ENCODE data around the gene CNTD1. TPM values are rescaled to one million over a fixed set of nuclear protein-coding genes. Genes with fewer than 3 reads are reported as not detected.

Gene CNTD1
- total RNA-seq, 3 donors from 2014 or later (not counting 1 experiment from before 2014, with no cell fraction given), result not detected

- H3K4me1 ChIP-seq (ENCODE audit: control insufficient read depth, insufficient read depth, low read length), result peaks cover 19% of the 10 kb centered on the region
- Mint-ChIP-seq H3K4me3 (no peak overlapping the region), H3K36me3 (no peaks in the 10 kb centered on the region), H3K27me3 (ENCODE audit: low read depth in 2 of 2) (peaks cover 0 to 3% of the 10 kb centered on the region in 2 donors), H3K27ac (no peak overlapping the region), H3K9me3 (no peaks in the 10 kb centered on the region), H3K4me1 (peaks cover 18 to 37% of the 10 kb centered on the region in 2 donors)
- ATAC-seq (no peak), DNase-seq (no peak)
- no peak for TF ChIP-seq CTCF (IDR thresholded peaks at IDR 0.05)
- no peak overlapping the region for H3K27ac ChIP-seq (ENCODE audit: low read length)
- 98% methylated on average over 18 of the region's 18 CpGs for WGBS (ENCODE audit: insufficient coverage)
- intact Hi-C loops (cut with micrococcal nuclease), result no loop called here
- no peaks in the 10 kb centered on the region for H3K36me3 ChIP-seq (ENCODE audit: control insufficient read depth, insufficient read depth, low read length)
- H3K27me3 ChIP-seq (ENCODE audit: control insufficient read depth, insufficient read depth, low read length), result no peaks in the 10 kb centered on the region
- H3K4me3 ChIP-seq (ENCODE audit: low read length), result no peak overlapping the region
- H3K9me3 ChIP-seq (ENCODE audit: control insufficient read depth, insufficient read depth, low read length), result no peaks in the 10 kb centered on the region
These were observed 2.4 kb upstream of the CNTD1 start for GRCh38 chr17:42796066-42796758.

- Mint-ChIP-seq H3K4me3 (peak overlapping the region; percentile 99), H3K36me3 (no peaks in the 10 kb centered on the region), H3K9me3 (no peaks in the 10 kb centered on the region), H3K27ac (no peak overlapping the region), H3K4me1 (peaks cover 18 to 37% of the 10 kb centered on the region in 2 donors), H3K27me3 (ENCODE audit: low read depth in 2 of 2) (peaks cover 0 to 3% of the 10 kb centered on the region in 2 donors)
- Histone ChIP-seq H3K9me3 (ENCODE audit: control insufficient read depth, insufficient read depth, low read length) (no peaks in the 10 kb centered on the region), H3K27ac (ENCODE audit: low read length) (no peak overlapping the region), H3K4me1 (ENCODE audit: control insufficient read depth, insufficient read depth, low read length) (peaks cover 19% of the 10 kb centered on the region), H3K36me3 (ENCODE audit: control insufficient read depth, insufficient read depth, low read length) (no peaks in the 10 kb centered on the region), H3K4me3 (ENCODE audit: low read length) (peak overlapping the region; percentile 79), H3K27me3 (ENCODE audit: control insufficient read depth, insufficient read depth, low read length) (no peaks in the 10 kb centered on the region)
- 94% methylated on average over 10 of the region's 10 CpGs for WGBS (ENCODE audit: insufficient coverage)
- ATAC-seq (no peak), DNase-seq (no peak)
- TF ChIP-seq CTCF (IDR thresholded peaks at IDR 0.05), result no peak
- intact Hi-C loops (cut with micrococcal nuclease), result no loop called here
These were observed 1.3 kb upstream of the CNTD1 start for GRCh38 chr17:42797067-42798007.

DNA sequence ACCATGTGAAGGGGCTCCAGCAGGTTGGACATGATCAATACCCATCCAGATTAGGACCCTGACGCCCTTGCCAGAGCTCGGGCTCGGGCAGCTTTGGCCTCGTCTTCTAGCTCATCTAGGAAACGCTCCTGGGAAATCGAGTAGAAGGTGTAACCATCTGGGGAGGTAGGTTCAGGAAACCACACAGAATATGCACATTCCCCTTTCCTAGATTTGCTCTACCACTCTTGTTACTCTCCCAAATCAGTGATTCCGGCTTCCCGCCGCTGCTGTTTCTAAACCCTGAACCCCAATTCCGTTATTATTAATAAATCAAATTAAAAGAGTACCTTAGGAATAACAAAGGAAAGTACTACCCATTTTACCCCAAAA, 664 bp upstream of the CNTD1 start:
- peaks cover 19% of the 10 kb centered on the region for H3K4me1 ChIP-seq (ENCODE audit: control insufficient read depth, insufficient read depth, low read length)
- H3K27ac ChIP-seq (ENCODE audit: low read length), result no peak overlapping the region
- H3K9me3 ChIP-seq (ENCODE audit: control insufficient read depth, insufficient read depth, low read length), result no peaks in the 10 kb centered on the region
- Mint-ChIP-seq H3K27ac (peak overlapping the region; percentile 85 to 90), H3K4me1 (peaks cover 18 to 37% of the 10 kb centered on the region in 2 donors), H3K9me3 (no peaks in the 10 kb centered on the region), H3K36me3 (no peaks in the 10 kb centered on the region), H3K27me3 (ENCODE audit: low read depth in 2 of 2) (peaks cover 0 to 3% of the 10 kb centered on the region in 2 donors), H3K4me3 (peak overlapping the region; percentile 99)
- DNase-seq (no peak), ATAC-seq (no peak)
- peak overlapping the region; percentile 79 for H3K4me3 ChIP-seq (ENCODE audit: low read length)
- H3K27me3 ChIP-seq (ENCODE audit: control insufficient read depth, insufficient read depth, low read length), result no peaks in the 10 kb centered on the region
- H3K36me3 ChIP-seq (ENCODE audit: control insufficient read depth, insufficient read depth, low read length), result no peaks in the 10 kb centered on the region
- TF ChIP-seq CTCF (IDR thresholded peaks at IDR 0.05), result no peak
- WGBS (ENCODE audit: insufficient coverage), result 32% methylated on average over 10 of the region's 10 CpGs
- intact Hi-C loops (cut with micrococcal nuclease), result no loop called here
